Neural progenitor cell (in vitro differentiated cells): ENCODE measurements around the gene GPBP1. TPM values are rescaled to one million over a fixed set of nuclear protein-coding genes. Genes with fewer than 3 reads are reported as not detected.

ENCODE experiments used
- DNase-seq: peaks from one replicate; pipeline ENCODE4 v3.0.0-alpha.2; 2016; ENCODE audit warnings: low spot score
- H2AFZ ChIP-seq: fragments of 200-600 bp; sonication (generic); replicated peaks from 2 replicates; pipeline ENCODE4 v1.6.1; 2016; ENCODE audit warnings: antibody characterized with exemption
- H3F3A ChIP-seq: fragments of 200-600 bp; sonication (generic); 2 replicates; pipeline ENCODE4 v1.6.1; 2016; ENCODE audit warnings: antibody characterized with exemption, low read depth
- H3K27ac ChIP-seq: fragments of 200-600 bp; sonication (generic); 2 replicates; pipeline ENCODE4 v1.5.1; 2016; ENCODE audit warnings: mild to moderate bottlenecking
- H3K27me3 ChIP-seq: fragments of 200-600 bp; sonication (generic); 2 replicates; pipeline ENCODE4 v1.6.1; 2016; ENCODE audit warnings: mild to moderate bottlenecking, moderate library complexity
- H3K36me3 ChIP-seq: fragments of 200-600 bp; sonication (generic); 2 replicates; pipeline ENCODE4 v1.5.1; 2016
- H3K4me1 ChIP-seq: fragments of 200-600 bp; sonication (generic); 2 replicates; pipeline ENCODE4 v1.6.1; 2016; ENCODE audit warnings: mixed run types
- H3K4me2 ChIP-seq: fragments of 200-600 bp; sonication (generic); 2 replicates; pipeline ENCODE4 v1.6.1; 2016
- H3K4me3 ChIP-seq: fragments of 200-600 bp; sonication (generic); 2 replicates; pipeline ENCODE4 v1.5.1; 2016
- H3K79me2 ChIP-seq: fragments of 200-600 bp; sonication (generic); 2 replicates; pipeline ENCODE4 v1.6.1; 2016; ENCODE audit warnings: low read depth
- H3K9ac ChIP-seq: fragments of 200-600 bp; sonication (generic); 2 replicates; pipeline ENCODE4 v1.6.1; 2016
- H3K9me3 ChIP-seq: fragments of 200-600 bp; sonication (generic); 2 replicates; pipeline ENCODE4 v1.5.1; 2016; ENCODE audit warnings: low read depth
- H4K20me1 ChIP-seq: fragments of 200-600 bp; sonication (generic); 2 replicates; pipeline ENCODE4 v1.6.1; 2016; ENCODE audit warnings: low read depth
- H3K27ac Mint-ChIP-seq: 3 replicates; pipeline ENCODE4 v1.8.0; 2021; ENCODE audit warnings: mixed read lengths
- H3K27me3 Mint-ChIP-seq: 2 replicates; pipeline ENCODE4 v1.8.0; 2022; ENCODE audit warnings: low read depth, mild to moderate bottlenecking, inconsistent platforms, moderate library complexity, mixed read lengths; ENCODE audit not compliant: insufficient read depth
- H3K36me3 Mint-ChIP-seq: 3 replicates; pipeline ENCODE4 v1.8.0; 2021; ENCODE audit warnings: mixed read lengths
- H3K4me1 Mint-ChIP-seq: 3 replicates; pipeline ENCODE4 v1.8.0; 2021; ENCODE audit warnings: mixed read lengths
- H3K4me3 Mint-ChIP-seq: 3 replicates; pipeline ENCODE4 v1.8.0; 2021; ENCODE audit warnings: mild to moderate bottlenecking, moderate library complexity, mixed read lengths
- H3K9me3 Mint-ChIP-seq: 3 replicates; pipeline ENCODE4 v1.8.0; 2020; ENCODE audit warnings: mixed read lengths
- EZH2 ChIP-seq: fragments of 200-600 bp; sonication (generic); IDR thresholded peaks from 2 replicates; pipeline ENCODE4 v1.6.1; 2017; ENCODE audit warnings: antibody characterized with exemption, mild to moderate bottlenecking, moderate library complexity
- EZH2phosphoT487 ChIP-seq: fragments of 200-600 bp; sonication (generic); IDR thresholded peaks from 2 replicates; pipeline ENCODE4 v1.6.1; 2017; ENCODE audit warnings: antibody characterized with exemption
- total RNA-seq: library from RNA; depleted of rRNA; stranded (reverse); fragments of >200 nt; gene quantifications from 2 replicates; pipeline ENCODE4 v1.2.3, GENCODE V29; 2015; ENCODE audit warnings: low replicate concordance
- TF ChIP-seq, protein P1 (sequence below): fragments of 200-600 bp; sonication (generic); IDR thresholded peaks from 2 replicates; pipeline ENCODE4 v1.5.1; 2017; ENCODE audit warnings: antibody characterized with exemption, mild to moderate bottlenecking

GPBP1 gene
- total RNA-seq, 1 donor from 2014 or later = 321 TPM

DNA sequence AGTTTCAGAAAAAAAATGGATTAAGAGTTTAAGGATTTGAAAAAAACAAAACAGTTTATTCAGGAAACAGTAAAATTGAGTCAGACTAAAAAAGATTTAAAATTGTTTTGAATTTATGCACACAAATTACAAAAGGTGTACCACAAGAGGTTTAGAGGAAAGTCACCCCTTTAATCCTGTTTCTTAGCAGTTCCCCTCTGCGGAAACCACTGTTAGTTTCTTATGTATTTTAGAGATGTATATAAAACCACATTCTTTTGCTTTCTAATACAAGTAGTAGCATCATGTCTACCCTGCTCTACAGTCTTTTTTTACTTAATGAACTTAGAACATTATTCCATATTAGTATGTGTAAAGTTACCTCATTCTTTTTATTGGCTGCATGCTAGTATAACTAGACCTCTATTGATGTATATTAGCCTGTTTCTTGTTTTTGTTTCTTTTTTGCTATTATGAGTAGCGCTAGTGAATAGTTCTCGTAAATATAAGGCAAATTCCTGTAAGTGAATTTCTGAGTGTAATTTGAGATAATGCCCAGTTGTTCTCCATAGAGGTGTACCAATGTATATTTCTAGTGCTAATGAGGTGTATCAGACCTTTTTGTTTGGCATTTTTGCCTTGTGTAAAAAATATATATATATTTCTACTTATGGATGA is 20.0 kb downstream of the GPBP1 start:
- H3K79me2 ChIP-seq = peaks cover 100% of the 10 kb centered on the region
- no peak overlapping the region for H3K9ac ChIP-seq
- no peak overlapping the region for H2AFZ ChIP-seq
- peaks cover 9% of the 10 kb centered on the region for H3K36me3 ChIP-seq
- H3K27me3 ChIP-seq = no peaks in the 10 kb centered on the region
- no peak overlapping the region for H3K4me3 Mint-ChIP-seq
- peaks cover 3% of the 10 kb centered on the region for H3F3A ChIP-seq
- no peak overlapping the region for H3K4me2 ChIP-seq
- peaks cover 48% of the 10 kb centered on the region for H3K36me3 Mint-ChIP-seq
- H3K27ac Mint-ChIP-seq = no peak overlapping the region
- no peak for DNase-seq
- H3K4me1 ChIP-seq = no peaks in the 10 kb centered on the region
- no peak for TF ChIP-seq EZH2phosphoT487
- TF ChIP-seq, protein P1, sequence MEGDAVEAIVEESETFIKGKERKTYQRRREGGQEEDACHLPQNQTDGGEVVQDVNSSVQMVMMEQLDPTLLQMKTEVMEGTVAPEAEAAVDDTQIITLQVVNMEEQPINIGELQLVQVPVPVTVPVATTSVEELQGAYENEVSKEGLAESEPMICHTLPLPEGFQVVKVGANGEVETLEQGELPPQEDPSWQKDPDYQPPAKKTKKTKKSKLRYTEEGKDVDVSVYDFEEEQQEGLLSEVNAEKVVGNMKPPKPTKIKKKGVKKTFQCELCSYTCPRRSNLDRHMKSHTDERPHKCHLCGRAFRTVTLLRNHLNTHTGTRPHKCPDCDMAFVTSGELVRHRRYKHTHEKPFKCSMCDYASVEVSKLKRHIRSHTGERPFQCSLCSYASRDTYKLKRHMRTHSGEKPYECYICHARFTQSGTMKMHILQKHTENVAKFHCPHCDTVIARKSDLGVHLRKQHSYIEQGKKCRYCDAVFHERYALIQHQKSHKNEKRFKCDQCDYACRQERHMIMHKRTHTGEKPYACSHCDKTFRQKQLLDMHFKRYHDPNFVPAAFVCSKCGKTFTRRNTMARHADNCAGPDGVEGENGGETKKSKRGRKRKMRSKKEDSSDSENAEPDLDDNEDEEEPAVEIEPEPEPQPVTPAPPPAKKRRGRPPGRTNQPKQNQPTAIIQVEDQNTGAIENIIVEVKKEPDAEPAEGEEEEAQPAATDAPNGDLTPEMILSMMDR = no peak
- no peaks in the 10 kb centered on the region for H3K9me3 ChIP-seq
- no peak overlapping the region for H3K4me3 ChIP-seq
- H3K9me3 Mint-ChIP-seq = peaks cover 22% of the 10 kb centered on the region
- H4K20me1 ChIP-seq = peaks cover 100% of the 10 kb centered on the region
- H3K4me1 Mint-ChIP-seq = peaks cover under 1% of the 10 kb centered on the region
- no peak overlapping the region for H3K27ac ChIP-seq
- no peaks in the 10 kb centered on the region for H3K27me3 Mint-ChIP-seq

DNA sequence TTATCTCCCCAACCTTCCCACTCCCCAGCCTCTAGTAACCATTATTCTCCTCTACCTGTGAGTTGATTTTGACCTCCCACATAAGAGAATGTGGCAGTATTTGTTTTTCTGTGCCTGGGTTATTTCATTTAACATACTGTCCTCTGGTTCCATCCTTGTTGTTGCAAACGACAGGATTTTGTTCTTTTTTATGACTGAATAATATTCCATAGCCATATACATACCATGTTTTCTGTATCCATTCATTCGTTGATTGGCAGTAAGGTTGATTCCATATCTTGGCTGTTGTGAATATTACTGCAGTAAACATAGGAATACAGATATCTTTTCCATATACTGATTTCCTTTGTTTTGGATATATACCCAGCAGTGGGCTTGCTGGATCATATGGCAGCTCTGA is 20.8 kb downstream of the GPBP1 start:
- no peaks in the 10 kb centered on the region for H3K4me1 ChIP-seq
- H2AFZ ChIP-seq = no peak overlapping the region
- Mint-ChIP-seq H3K4me3 (no peak overlapping the region), H3K4me1 (no peaks in the 10 kb centered on the region), H3K27me3 (no peaks in the 10 kb centered on the region), H3K36me3 (peaks cover 47% of the 10 kb centered on the region), H3K27ac (no peak overlapping the region), H3K9me3 (peaks cover 22% of the 10 kb centered on the region)
- H3K9ac ChIP-seq = no peak overlapping the region
- no peaks in the 10 kb centered on the region for H3K9me3 ChIP-seq
- H3F3A ChIP-seq = peaks cover 3% of the 10 kb centered on the region
- no peak overlapping the region for H3K4me3 ChIP-seq
- H3K4me2 ChIP-seq = no peak overlapping the region
- H3K27ac ChIP-seq = no peak overlapping the region
- TF ChIP-seq EZH2 = no peak
- TF ChIP-seq EZH2phosphoT487 = no peak
- TF ChIP-seq, protein P1 = no peak
- H3K79me2 ChIP-seq = peaks cover 100% of the 10 kb centered on the region
- H4K20me1 ChIP-seq = peaks cover 100% of the 10 kb centered on the region
- peaks cover 9% of the 10 kb centered on the region for H3K36me3 ChIP-seq
- H3K27me3 ChIP-seq = no peaks in the 10 kb centered on the region
- no peak for DNase-seq

DNA sequence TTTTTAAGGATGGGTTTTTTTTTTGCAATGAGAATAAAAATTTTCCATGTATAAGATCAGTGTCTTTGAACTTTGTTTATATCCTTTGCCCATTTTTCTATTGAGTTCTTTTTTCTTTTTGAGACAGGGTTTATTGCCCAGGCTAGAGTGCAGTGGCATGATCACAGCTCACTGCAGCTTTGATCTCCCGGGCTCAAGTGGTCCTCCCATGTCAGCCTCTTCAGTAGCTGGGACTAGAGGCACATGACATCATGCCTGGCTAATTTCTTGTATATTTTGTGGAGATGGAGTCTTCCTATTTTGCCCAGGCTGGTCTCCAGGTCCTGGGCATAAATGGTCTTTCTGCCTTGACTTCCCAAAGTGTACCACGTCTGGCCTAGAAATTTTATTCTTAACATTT is 21.2 kb downstream of the GPBP1 start:
- Histone ChIP-seq H3K9ac (no peak overlapping the region), H3K4me1 (no peaks in the 10 kb centered on the region), H3K79me2 (peaks cover 100% of the 10 kb centered on the region), H3F3A (peaks cover 3% of the 10 kb centered on the region), H3K27me3 (no peaks in the 10 kb centered on the region), H3K4me2 (no peak overlapping the region), H3K4me3 (no peak overlapping the region), H3K9me3 (no peaks in the 10 kb centered on the region), H3K27ac (no peak overlapping the region), H4K20me1 (peaks cover 100% of the 10 kb centered on the region), H2AFZ (no peak overlapping the region), H3K36me3 (peaks cover 9% of the 10 kb centered on the region)
- Mint-ChIP-seq H3K27me3 (no peaks in the 10 kb centered on the region), H3K27ac (no peak overlapping the region), H3K9me3 (peaks cover 22% of the 10 kb centered on the region), H3K4me1 (no peaks in the 10 kb centered on the region), H3K36me3 (peaks cover 43% of the 10 kb centered on the region), H3K4me3 (no peak overlapping the region)
- no peak for DNase-seq
- TF ChIP-seq EZH2 (no peak), EZH2phosphoT487 (no peak)
- TF ChIP-seq, protein P1 = no peak
